Thoracic aorta (tissue), 2 donors: ENCODE results near the gene RGL3. TPM values are rescaled to one million over a fixed set of nuclear protein-coding genes. Genes with fewer than 3 reads are reported as not detected.

ENCODE experiments used
- ATAC-seq: fragments of 150-250 bp; one replicate; pipeline ENCODE4 v1.8.0; 2017; ENCODE audit warnings: low read depth; ENCODE audit not compliant: insufficient number of reproducible peaks, low FRiP score
- DNase-seq: peaks from one replicate; pipeline ENCODE4 v3.0.0-alpha.2; 2020; ENCODE audit warnings: low spot score
- H3K27ac ChIP-seq, 2 donors: fragments of 200-600 bp; sonication (generic); 1 replicate in 1 of 2; 2 replicates in 1 of 2; pipeline ENCODE4 v1.5.1; 2016; ENCODE audit warnings: mild to moderate bottlenecking in 2 of 2, moderate library complexity in 2 of 2
- H3K27me3 ChIP-seq: fragments of 200-600 bp; sonication (generic); replicated peaks from 2 replicates; pipeline ENCODE4 v1.6.0; 2016; ENCODE audit warnings: mild to moderate bottlenecking; ENCODE audit not compliant: insufficient read depth
- H3K36me3 ChIP-seq: fragments of 200-600 bp; sonication (generic); one replicate; pipeline ENCODE4 v1.5.1; 2016
- H3K4me1 ChIP-seq, 2 donors: fragments of 200-600 bp; sonication (generic); 1 replicate in 1 of 2; 2 replicates in 1 of 2; pipeline versions ENCODE4 v1.5.1 to v1.6.0; 2016; ENCODE audit warnings: low read depth in 2 of 2, mild to moderate bottlenecking in 1 of 2; ENCODE audit not compliant: control insufficient read depth in 1 of 2
- H3K4me3 ChIP-seq: fragments of 200-600 bp; sonication (generic); 2 replicates; pipeline ENCODE4 v1.5.1; 2016; ENCODE audit warnings: mild to moderate bottlenecking
- H3K9me3 ChIP-seq: fragments of 200-600 bp; sonication (generic); 2 replicates; pipeline ENCODE4 v1.5.1; 2016
- CTCF ChIP-seq: fragments of 200-600 bp; sonication (generic); IDR thresholded peaks from one replicate; pipeline ENCODE4 v1.5.1; 2019; ENCODE audit warnings: antibody characterized with exemption
- total RNA-seq, 2 donors: library from RNA; depleted of rRNA; stranded (reverse); fragments of >200 nt; gene quantifications; one replicate each; pipeline versions ENCODE4 v1.1.0 to v1.2.3, GENCODE V29; 2016

RGL3 gene
- total RNA-seq, 2 donors from 2014 or later = 43.6 to 47.4 TPM

- Histone ChIP-seq H3K4me3 (no peak overlapping the region), H3K9me3 (no peaks in the 10 kb centered on the region), H3K36me3 (peaks cover 27% of the 10 kb centered on the region), H3K27ac (no peak overlapping the region), H3K27me3 (no peaks in the 10 kb centered on the region), H3K4me1 (no peaks in the 10 kb centered on the region)
- no peak for DNase-seq
- ATAC-seq = no peak
- no peak for TF ChIP-seq CTCF
Observed at GRCh38 chr19:11451327-11451870, 32.3 kb upstream of the RGL3 start.

GRCh38 chr19:11450570-11451326, 31.6 kb upstream of the RGL3 start:
- Histone ChIP-seq H3K4me1 (no peaks in the 10 kb centered on the region), H3K9me3 (no peaks in the 10 kb centered on the region), H3K4me3 (no peak overlapping the region), H3K36me3 (peaks cover 31% of the 10 kb centered on the region), H3K27ac (no peak overlapping the region), H3K27me3 (no peaks in the 10 kb centered on the region)
- ATAC-seq (no peak), DNase-seq (no peak)
- TF ChIP-seq CTCF = no peak

- H3K9me3 ChIP-seq = no peaks in the 10 kb centered on the region
- H3K27me3 ChIP-seq = no peaks in the 10 kb centered on the region
- H3K4me1 ChIP-seq = no peaks in the 10 kb centered on the region
- no peak for DNase-seq
- no peak for TF ChIP-seq CTCF
- H3K27ac ChIP-seq = no peak overlapping the region
- H3K36me3 ChIP-seq = peaks cover 41% of the 10 kb centered on the region
- ATAC-seq = no peak
- no peak overlapping the region for H3K4me3 ChIP-seq
Observed at GRCh38 chr19:11448923-11449554, 29.9 kb upstream of the RGL3 start.

GRCh38 chr19:11448410-11448809, 29.3 kb upstream of the RGL3 start:
- no peak for TF ChIP-seq CTCF
- no peaks in the 10 kb centered on the region for H3K9me3 ChIP-seq
- no peak for DNase-seq
- peaks cover 41% of the 10 kb centered on the region for H3K36me3 ChIP-seq
- ATAC-seq = no peak
- no peak overlapping the region for H3K4me3 ChIP-seq
- H3K27ac ChIP-seq = no peak overlapping the region
- H3K27me3 ChIP-seq = no peaks in the 10 kb centered on the region
- H3K4me1 ChIP-seq = no peaks in the 10 kb centered on the region
